Uterus (tissue), 4 donors: Measurements from ENCODE around the gene SELENOI. TPM values are rescaled to one million over a fixed set of nuclear protein-coding genes. Genes with fewer than 3 reads are reported as not detected.

Experiments
- DNase-seq, 2 donors: peaks; one replicate each; pipeline ENCODE4 v3.0.0-alpha.2; 2019 to 2020
- H3K27ac ChIP-seq, 2 donors: fragments of 200-600 bp; sonication (generic); 1 replicate in 1 of 2; 2 replicates in 1 of 2; pipeline ENCODE4 v1.5.1; 2016 to 2018
- H3K27me3 ChIP-seq, 2 donors: fragments of 200-600 bp; sonication (generic); one replicate each; pipeline ENCODE4 v1.5.1; 2018 to 2019; ENCODE audit warnings: control low read depth in 1 of 2
- H3K36me3 ChIP-seq, 2 donors: fragments of 200-600 bp; sonication (generic); one replicate each; pipeline ENCODE4 v1.5.1; 2019; ENCODE audit warnings: control low read depth in 1 of 2
- H3K4me1 ChIP-seq, 2 donors: fragments of 200-600 bp; sonication (generic); one replicate each; pipeline ENCODE4 v1.5.1; 2018 to 2019; ENCODE audit warnings: control low read depth in 1 of 2
- H3K4me3 ChIP-seq, 2 donors: fragments of 200-600 bp; sonication (generic); 1 replicate in 1 of 2; 2 replicates in 1 of 2; pipeline ENCODE4 v1.5.1; 2018 to 2019; ENCODE audit warnings: mild to moderate bottlenecking in 1 of 2
- H3K9me3 ChIP-seq, 2 donors: fragments of 200-600 bp; sonication (generic); one replicate each; pipeline ENCODE4 v1.5.1; 2019; ENCODE audit warnings: control low read depth in 1 of 2
- POLR2A ChIP-seq, 2 donors: fragments of 450-650 bp; IDR thresholded peaks; one replicate each; pipeline ENCODE4 v1.6.1; 2016; ENCODE audit warnings: antibody characterized with exemption in 2 of 2, mild to moderate bottlenecking in 1 of 2, moderate library complexity in 1 of 2
- intact Hi-C: fragments of 100-400 bp; cut with DNase I; formaldehyde crosslinking; loops from one replicate; pipeline ENCODE4 v1.15.1; 2023; ENCODE audit warnings: low total_unique reads
- total RNA-seq, 4 donors: library from RNA; depleted of rRNA in 3 of 4; stranded (reverse); fragments of >200 nt in 3 of 4; gene quantifications; one replicate each; pipeline versions ENCODE4 v1.1.0 to v1.2.4, GENCODE V29; 2014 to 2023
- TF ChIP-seq, protein P1 (sequence below), 4 experiments: fragments of 200-600 bp in 2 of 4; fragments of 450-650 bp in 2 of 4; sonication (generic) in 2 of 4; IDR thresholded peaks; one replicate each; pipeline ENCODE4 v1.5.1; 2016 to 2019; ENCODE audit warnings: antibody characterized with exemption in 4 of 4, mild to moderate bottlenecking in 2 of 4, moderate library complexity in 1 of 4
- donor health status: DM: yes; HTN: yes; CAD: no.

SELENOI gene, protein sequence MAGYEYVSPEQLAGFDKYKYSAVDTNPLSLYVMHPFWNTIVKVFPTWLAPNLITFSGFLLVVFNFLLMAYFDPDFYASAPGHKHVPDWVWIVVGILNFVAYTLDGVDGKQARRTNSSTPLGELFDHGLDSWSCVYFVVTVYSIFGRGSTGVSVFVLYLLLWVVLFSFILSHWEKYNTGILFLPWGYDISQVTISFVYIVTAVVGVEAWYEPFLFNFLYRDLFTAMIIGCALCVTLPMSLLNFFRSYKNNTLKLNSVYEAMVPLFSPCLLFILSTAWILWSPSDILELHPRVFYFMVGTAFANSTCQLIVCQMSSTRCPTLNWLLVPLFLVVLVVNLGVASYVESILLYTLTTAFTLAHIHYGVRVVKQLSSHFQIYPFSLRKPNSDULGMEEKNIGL
- total RNA-seq = 10 to 100 TPM in 2 of 4 donors, 1 to 10 TPM in 2; 2.8 to 27.9 (median 13.1) TPM

DNA sequence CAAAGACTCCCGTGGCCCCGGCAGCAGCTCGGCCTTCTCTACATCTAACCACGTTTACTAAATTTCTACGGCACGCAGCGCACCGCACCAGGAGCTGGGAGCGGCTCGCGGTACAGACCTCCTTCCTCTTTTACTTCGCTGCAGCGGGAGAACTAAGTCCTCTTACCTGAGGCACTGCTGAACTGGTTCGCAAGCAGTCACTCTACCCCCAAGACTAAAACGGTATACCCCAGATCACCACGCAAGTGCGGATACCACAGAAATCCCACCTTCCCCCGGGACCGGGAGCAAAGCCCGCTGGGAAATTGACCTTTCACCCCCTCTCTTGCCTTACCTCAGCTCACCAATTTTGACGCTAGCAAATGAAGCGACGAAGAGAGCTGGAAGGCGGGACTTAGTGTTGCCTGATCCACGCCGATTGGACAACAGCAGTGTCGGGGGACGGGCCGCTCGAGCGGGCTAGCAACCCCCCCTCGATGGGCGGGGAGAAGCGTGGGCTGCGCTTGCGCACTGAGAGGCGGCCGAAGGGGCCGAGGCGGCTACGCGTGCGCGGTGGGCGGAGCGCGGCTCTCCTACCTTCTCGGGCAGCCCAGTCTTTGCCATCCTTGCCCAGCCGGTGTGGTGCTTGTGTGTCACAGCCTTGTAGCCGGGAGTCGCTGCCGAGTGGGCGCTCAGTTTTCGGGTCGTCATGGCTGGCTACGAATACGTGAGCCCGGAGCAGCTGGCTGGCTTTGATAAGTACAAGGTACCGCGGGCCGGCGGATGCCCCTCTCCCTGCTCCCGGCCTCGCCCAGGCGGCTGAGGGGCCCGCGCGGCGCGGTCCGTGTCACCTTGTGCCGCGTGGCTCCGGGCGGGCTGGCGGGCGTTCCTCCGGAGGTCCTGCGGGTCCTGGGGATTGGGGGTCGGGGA, at the start of gene SELENOI:
TSS of gene SELENOI (plus strand) at position 599 of the 909 bp plus-strand sequence. CDS start at position 689, 90 bp downstream.
- intact Hi-C loops = no loop called here

DNA sequence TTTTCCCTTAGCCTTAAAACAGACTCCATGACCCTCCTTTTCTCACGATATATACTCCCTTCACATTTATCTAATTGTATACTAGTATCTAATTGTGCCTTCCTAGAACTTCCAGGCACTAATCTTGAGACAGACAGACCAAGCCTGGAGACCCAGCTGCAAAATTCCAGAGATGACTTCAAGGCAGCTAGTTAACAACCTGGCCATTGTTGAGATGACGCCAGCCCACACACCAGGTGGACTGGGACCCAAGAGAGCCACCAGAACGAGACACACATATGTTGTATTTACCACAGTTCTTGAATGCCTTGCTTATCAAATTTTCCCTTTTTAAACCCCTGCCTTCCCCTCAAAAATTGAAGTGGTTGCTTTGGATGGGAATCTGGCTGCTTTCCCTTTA, 48.9 kb upstream of the SELENOI start:
- Histone ChIP-seq H3K4me3 (no peak overlapping the region), H3K4me1 (peaks cover 0 to 3% of the 10 kb centered on the region in 2 donors), H3K27ac (peak overlapping the region in 1 of 2 donors; percentile 89), H3K36me3 (no peaks in the 10 kb centered on the region), H3K9me3 (no peaks in the 10 kb centered on the region), H3K27me3 (no peaks in the 10 kb centered on the region)
- DNase-seq = no peak
- no peak for TF ChIP-seq POLR2A (IDR thresholded peaks at IDR 0.05)
- TF ChIP-seq, protein P1, sequence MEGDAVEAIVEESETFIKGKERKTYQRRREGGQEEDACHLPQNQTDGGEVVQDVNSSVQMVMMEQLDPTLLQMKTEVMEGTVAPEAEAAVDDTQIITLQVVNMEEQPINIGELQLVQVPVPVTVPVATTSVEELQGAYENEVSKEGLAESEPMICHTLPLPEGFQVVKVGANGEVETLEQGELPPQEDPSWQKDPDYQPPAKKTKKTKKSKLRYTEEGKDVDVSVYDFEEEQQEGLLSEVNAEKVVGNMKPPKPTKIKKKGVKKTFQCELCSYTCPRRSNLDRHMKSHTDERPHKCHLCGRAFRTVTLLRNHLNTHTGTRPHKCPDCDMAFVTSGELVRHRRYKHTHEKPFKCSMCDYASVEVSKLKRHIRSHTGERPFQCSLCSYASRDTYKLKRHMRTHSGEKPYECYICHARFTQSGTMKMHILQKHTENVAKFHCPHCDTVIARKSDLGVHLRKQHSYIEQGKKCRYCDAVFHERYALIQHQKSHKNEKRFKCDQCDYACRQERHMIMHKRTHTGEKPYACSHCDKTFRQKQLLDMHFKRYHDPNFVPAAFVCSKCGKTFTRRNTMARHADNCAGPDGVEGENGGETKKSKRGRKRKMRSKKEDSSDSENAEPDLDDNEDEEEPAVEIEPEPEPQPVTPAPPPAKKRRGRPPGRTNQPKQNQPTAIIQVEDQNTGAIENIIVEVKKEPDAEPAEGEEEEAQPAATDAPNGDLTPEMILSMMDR (IDR thresholded peaks at IDR 0.05) = no peak
- intact Hi-C loops = no loop called here

More for the DNA sequence above, at the start of gene SELENOI:
- TF ChIP-seq, protein P1 (IDR thresholded peaks at IDR 0.05) = peak in 2 of 4 experiments; percentile 19 to 35
- TF ChIP-seq POLR2A (IDR thresholded peaks at IDR 0.05) = peak; percentile 73 to 91
- H3K27me3 ChIP-seq = no peaks in the 10 kb centered on the region
- no peaks in the 10 kb centered on the region for H3K9me3 ChIP-seq
- peak within 1 kb of the TSS; percentile 80 to 96 for H3K4me3 ChIP-seq
- H3K27ac ChIP-seq = peak within 1 kb of the TSS; percentile 91 to 96
- peaks cover 7 to 9% of the 10 kb centered on the region in 2 donors for H3K4me1 ChIP-seq
- no peaks in the 10 kb centered on the region for H3K36me3 ChIP-seq
- DNase-seq = peak; percentile 99 to 100

DNA sequence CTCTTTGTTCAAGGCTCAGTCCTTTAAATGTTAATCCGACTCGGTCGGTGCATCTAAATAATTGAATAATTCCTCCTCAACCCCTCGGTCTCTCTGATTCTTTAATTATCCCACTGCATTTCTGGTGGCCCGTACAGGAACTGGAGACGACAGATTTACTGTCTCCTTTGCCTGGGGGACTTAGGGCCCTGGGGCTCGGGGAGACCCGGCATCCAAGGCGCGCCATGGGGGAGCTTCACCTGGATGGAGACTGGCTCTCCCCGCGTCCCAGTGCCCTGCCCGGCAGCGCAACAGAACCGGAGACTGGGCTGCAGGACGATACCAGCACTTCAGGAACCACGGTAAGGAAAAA, 47.7 kb upstream of the SELENOI start:
- no peaks in the 10 kb centered on the region for H3K9me3 ChIP-seq
- no peaks in the 10 kb centered on the region for H3K36me3 ChIP-seq
- H3K27ac ChIP-seq = peak overlapping the region; percentile 89
- no peaks in the 10 kb centered on the region for H3K27me3 ChIP-seq
- H3K4me3 ChIP-seq = peak overlapping the region; percentile 43 to 62
- H3K4me1 ChIP-seq = peaks cover 0 to 3% of the 10 kb centered on the region in 2 donors
- DNase-seq = no peak
- TF ChIP-seq POLR2A (IDR thresholded peaks at IDR 0.05) = no peak
- TF ChIP-seq, protein P1 (IDR thresholded peaks at IDR 0.05) = no peak
- intact Hi-C loops = no loop called here

DNA sequence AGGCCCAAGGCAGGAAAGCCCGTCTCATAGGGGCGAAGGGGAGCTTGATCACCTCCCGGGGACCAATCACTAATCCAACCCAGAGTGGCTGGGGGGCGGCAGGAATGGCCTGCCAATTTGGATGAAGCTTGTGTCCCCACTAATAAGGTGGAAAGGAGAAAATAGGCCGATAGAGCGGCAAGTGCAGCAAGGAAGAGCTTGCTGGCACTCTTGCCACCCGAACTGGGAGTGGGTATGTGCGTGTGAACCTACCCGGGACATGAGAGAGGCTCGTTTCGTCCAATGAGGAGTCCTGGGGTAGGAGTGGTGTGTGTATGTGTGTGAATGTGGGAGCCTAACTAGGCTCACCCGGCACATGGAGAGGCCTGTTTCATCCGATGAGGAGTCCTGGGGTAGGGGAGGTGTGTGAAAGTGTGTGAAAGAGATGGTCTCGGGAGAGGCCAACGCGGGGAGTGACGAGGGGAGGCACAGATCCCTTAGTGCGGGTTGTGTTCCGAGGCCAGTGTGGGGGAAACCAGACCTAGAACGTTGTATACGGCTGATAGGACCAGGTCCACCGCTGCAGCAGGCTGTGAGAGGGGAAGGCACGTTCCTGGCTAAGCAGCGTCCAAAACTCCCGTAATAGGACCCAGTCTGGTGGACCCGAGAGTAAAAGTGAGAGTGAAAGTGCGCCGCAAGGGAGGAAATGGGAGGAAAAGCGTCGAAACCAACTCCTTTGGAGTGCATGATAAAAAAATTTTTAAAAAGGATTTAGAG, 47.1 kb upstream of the SELENOI start:
- Histone ChIP-seq H3K9me3 (no peaks in the 10 kb centered on the region), H3K4me1 (peaks cover 0 to 3% of the 10 kb centered on the region in 2 donors), H3K27ac (peak overlapping the region; percentile 89), H3K27me3 (no peaks in the 10 kb centered on the region), H3K4me3 (peak overlapping the region; percentile 43 to 62), H3K36me3 (no peaks in the 10 kb centered on the region)
- peak; percentile 47 to 65 for DNase-seq
- peak; percentile 15 to 24 for TF ChIP-seq POLR2A (IDR thresholded peaks at IDR 0.05)
- TF ChIP-seq, protein P1 (IDR thresholded peaks at IDR 0.05) = no peak
- intact Hi-C loops = no loop called here
